ENCODE data around the gene KRTAP9-9.

Gene KRTAP9-9

GRCh38 chr17:41301204-41301790, 46.1 kb downstream of the KRTAP9-9 start:
- Histone ChIP-seq H3K9me3 (ENCODE audit: control insufficient read depth, low read length) (no peaks in the 10 kb centered on the region), H3K18ac (ENCODE audit: low read depth in 1 of 2, low read length in 2 of 2) (no peak overlapping the region), H3K9ac (ENCODE audit: low read length) (no peak overlapping the region), H3K4me2 (ENCODE audit: low read length, poor library complexity, severe bottlenecking) (no peak overlapping the region), H3K23ac (ENCODE audit: low read length in 2 of 2) (no peak overlapping the region), H2BK120ac (ENCODE audit: low read depth, low read length) (no peak overlapping the region), H4K91ac (ENCODE audit: low read length) (no peak overlapping the region), H3K14ac (ENCODE audit: low read length in 2 of 2) (no peak overlapping the region), H3K4me3 (ENCODE audit: insufficient read depth in 1 of 2, low read depth in 1 of 2, low read length in 2 of 2) (no peak overlapping the region), H3K79me1 (replicated peaks; ENCODE audit: low read length, poor library complexity, severe bottlenecking) (no peaks in the 10 kb centered on the region), H3K4ac (ENCODE audit: low read depth in 1 of 2, low read length in 2 of 2) (no peak overlapping the region), H2AFZ (ENCODE audit: low read depth, low read length) (no peak overlapping the region), H3K36me3 (ENCODE audit: control insufficient read depth in 1 of 2, insufficient read depth in 2 of 2, low read depth in 1 of 2, low read length in 2 of 2) (no peaks in the 10 kb centered on the region), H2BK15ac (ENCODE audit: low read depth, poor library complexity, severe bottlenecking) (no peak overlapping the region), H2BK5ac (ENCODE audit: low read depth, low read length, poor library complexity, severe bottlenecking) (no peak overlapping the region), H2AK5ac (ENCODE audit: low read length, severe bottlenecking) (no peak overlapping the region), H3K27me3 (ENCODE audit: control insufficient read depth in 1 of 2, insufficient read depth in 1 of 2, low read length in 2 of 2) (peaks cover 0 to 4% of the 10 kb centered on the region in 2 experiments), H2BK12ac (ENCODE audit: low read length in 2 of 2) (no peak overlapping the region), H4K8ac (ENCODE audit: low read length) (no peak overlapping the region), H3K27ac (ENCODE audit: low read length, poor library complexity, severe bottlenecking) (no peak overlapping the region), H3K4me1 (ENCODE audit: control insufficient read depth, insufficient read depth, low read depth, low read length) (no peaks in the 10 kb centered on the region)
- no peak for DNase-seq
- WGBS = 74% methylated on average over 5 of the region's 5 CpGs

DNA sequence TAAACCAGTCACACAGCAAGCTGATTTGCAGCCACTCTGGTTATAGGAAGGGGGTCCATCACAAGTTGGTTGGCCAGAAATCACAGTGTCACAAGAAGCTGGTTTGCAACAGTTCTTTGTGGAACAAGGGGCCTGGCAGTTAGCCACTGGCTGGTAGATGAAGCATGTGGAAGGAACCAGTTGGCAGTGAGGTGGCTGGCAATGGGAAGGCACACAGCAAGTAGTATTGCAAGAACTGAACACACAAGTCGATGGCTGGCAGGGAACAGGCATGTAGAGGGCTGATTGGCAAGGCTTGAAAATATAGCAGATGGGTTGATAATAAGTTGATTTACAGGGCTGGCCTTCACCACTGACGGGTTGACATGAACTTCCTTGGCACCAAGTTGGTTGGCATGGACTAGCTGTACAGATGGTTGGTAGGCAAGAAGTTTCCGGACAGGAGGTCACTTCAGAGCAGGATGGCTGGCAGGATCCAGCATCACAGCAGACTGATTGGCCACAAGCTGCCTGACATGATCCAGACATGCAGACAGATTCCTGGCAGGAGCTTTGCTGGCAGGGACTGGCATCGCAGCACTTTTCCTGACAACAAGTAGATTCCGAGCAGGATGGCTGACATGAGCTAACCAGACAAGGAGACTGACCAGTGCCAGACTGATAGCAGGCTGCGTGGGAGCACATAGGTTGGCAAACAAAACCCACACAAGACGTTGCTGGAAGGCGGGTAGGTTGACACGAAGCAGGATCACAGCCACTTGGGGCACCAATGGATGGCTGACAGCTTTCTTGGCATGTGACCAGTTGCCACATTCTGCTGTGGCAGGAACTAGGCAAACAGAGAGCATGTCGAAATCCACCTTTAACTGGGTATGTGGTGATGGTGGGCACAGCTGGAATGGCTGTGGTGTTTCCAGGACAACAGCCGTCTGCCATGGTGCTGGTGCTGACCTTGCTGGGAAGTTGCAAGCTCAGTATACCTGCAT, 47.0 kb downstream of the KRTAP9-9 start, which contains the start of gene KRTAP29-1:
TSS of gene KRTAP29-1 (minus strand) at position 936 of the 986 bp plus-strand sequence. CDS start at position 936, 0 bp downstream.
- Histone ChIP-seq H3K4me2 (ENCODE audit: low read length, poor library complexity, severe bottlenecking) (no peak within 1 kb of the TSS), H2BK12ac (ENCODE audit: low read length in 2 of 2) (no peak within 1 kb of the TSS), H2AK5ac (ENCODE audit: low read length, severe bottlenecking) (no peak within 1 kb of the TSS), H3K23ac (ENCODE audit: low read length in 2 of 2) (no peak within 1 kb of the TSS), H2BK15ac (ENCODE audit: low read depth, poor library complexity, severe bottlenecking) (no peak within 1 kb of the TSS), H3K9me3 (ENCODE audit: control insufficient read depth, low read length) (no peaks in the 10 kb centered on the region), H3K27ac (ENCODE audit: low read length, poor library complexity, severe bottlenecking) (no peak within 1 kb of the TSS), H3K27me3 (ENCODE audit: control insufficient read depth in 1 of 2, insufficient read depth in 1 of 2, low read length in 2 of 2) (peaks cover 0 to 9% of the 10 kb centered on the region in 2 experiments), H4K8ac (ENCODE audit: low read length) (no peak within 1 kb of the TSS), H3K4me3 (ENCODE audit: insufficient read depth in 1 of 2, low read depth in 1 of 2, low read length in 2 of 2) (no peak within 1 kb of the TSS), H2BK5ac (ENCODE audit: low read depth, low read length, poor library complexity, severe bottlenecking) (no peak within 1 kb of the TSS), H3K79me1 (replicated peaks; ENCODE audit: low read length, poor library complexity, severe bottlenecking) (no peaks in the 10 kb centered on the region), H2AFZ (ENCODE audit: low read depth, low read length) (no peak within 1 kb of the TSS), H3K14ac (ENCODE audit: low read length in 2 of 2) (peak within 1 kb of the TSS in 1 of 2 experiments; percentile 20), H3K9ac (ENCODE audit: low read length) (no peak within 1 kb of the TSS), H3K4ac (ENCODE audit: low read depth in 1 of 2, low read length in 2 of 2) (no peak within 1 kb of the TSS), H2BK120ac (ENCODE audit: low read depth, low read length) (no peak within 1 kb of the TSS), H3K4me1 (ENCODE audit: control insufficient read depth, insufficient read depth, low read depth, low read length) (no peaks in the 10 kb centered on the region), H3K36me3 (ENCODE audit: control insufficient read depth in 1 of 2, insufficient read depth in 2 of 2, low read depth in 1 of 2, low read length in 2 of 2) (no peaks in the 10 kb centered on the region), H4K91ac (ENCODE audit: low read length) (no peak within 1 kb of the TSS), H3K18ac (ENCODE audit: low read depth in 1 of 2, low read length in 2 of 2) (no peak within 1 kb of the TSS)
- WGBS = 85% methylated on average over 11 of the region's 11 CpGs
- no peak for DNase-seq

GRCh38 chr17:41302981-41303380, 47.8 kb downstream of the KRTAP9-9 start:
- Histone ChIP-seq H3K27ac (ENCODE audit: low read length, poor library complexity, severe bottlenecking) (no peak overlapping the region), H4K91ac (ENCODE audit: low read length) (no peak overlapping the region), H2BK120ac (ENCODE audit: low read depth, low read length) (no peak overlapping the region), H3K79me1 (replicated peaks; ENCODE audit: low read length, poor library complexity, severe bottlenecking) (no peaks in the 10 kb centered on the region), H3K23ac (ENCODE audit: low read length in 2 of 2) (no peak overlapping the region), H3K9ac (ENCODE audit: low read length) (no peak overlapping the region), H3K9me3 (ENCODE audit: control insufficient read depth, low read length) (no peaks in the 10 kb centered on the region), H3K27me3 (ENCODE audit: control insufficient read depth in 1 of 2, insufficient read depth in 1 of 2, low read length in 2 of 2) (peaks cover 0 to 11% of the 10 kb centered on the region in 2 experiments), H3K4me3 (ENCODE audit: insufficient read depth in 1 of 2, low read depth in 1 of 2, low read length in 2 of 2) (no peak overlapping the region), H2BK5ac (ENCODE audit: low read depth, low read length, poor library complexity, severe bottlenecking) (no peak overlapping the region), H2BK15ac (ENCODE audit: low read depth, poor library complexity, severe bottlenecking) (no peak overlapping the region), H2BK12ac (ENCODE audit: low read length in 2 of 2) (no peak overlapping the region), H3K14ac (ENCODE audit: low read length in 2 of 2) (no peak overlapping the region), H3K4me1 (ENCODE audit: control insufficient read depth, insufficient read depth, low read depth, low read length) (peaks cover 3% of the 10 kb centered on the region), H3K18ac (ENCODE audit: low read depth in 1 of 2, low read length in 2 of 2) (no peak overlapping the region), H3K4ac (ENCODE audit: low read depth in 1 of 2, low read length in 2 of 2) (no peak overlapping the region), H3K36me3 (ENCODE audit: control insufficient read depth in 1 of 2, insufficient read depth in 2 of 2, low read depth in 1 of 2, low read length in 2 of 2) (no peaks in the 10 kb centered on the region), H3K4me2 (ENCODE audit: low read length, poor library complexity, severe bottlenecking) (no peak overlapping the region), H2AFZ (ENCODE audit: low read depth, low read length) (no peak overlapping the region), H2AK5ac (ENCODE audit: low read length, severe bottlenecking) (no peak overlapping the region), H4K8ac (ENCODE audit: low read length) (no peak overlapping the region)
- 98% methylated on average over 3 of the region's 4 CpGs for WGBS
- no peak for DNase-seq

DNA sequence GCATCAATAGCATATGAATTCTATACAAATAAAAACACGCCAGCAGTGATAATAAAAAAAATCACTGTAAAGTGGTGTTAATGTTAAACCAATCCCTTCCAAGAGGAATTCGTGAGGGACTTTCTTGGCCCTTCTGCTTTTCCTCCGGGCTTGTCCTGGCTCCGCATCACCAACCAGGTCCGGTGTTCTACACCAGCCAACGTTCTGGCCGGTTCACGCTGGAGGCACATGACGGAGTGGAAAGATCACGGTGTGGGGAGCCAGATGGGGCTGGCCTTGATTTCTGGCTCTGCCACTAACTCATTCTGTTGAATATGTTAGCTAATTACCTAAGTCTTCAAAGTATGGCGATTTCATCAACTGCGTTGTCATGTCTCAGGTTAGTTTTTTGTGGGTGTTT, 48.9 kb downstream of the KRTAP9-9 start:
- H2BK5ac ChIP-seq (ENCODE audit: low read depth, low read length, poor library complexity, severe bottlenecking) = no peak overlapping the region
- no peak overlapping the region for H2AFZ ChIP-seq (ENCODE audit: low read depth, low read length)
- H2BK120ac ChIP-seq (ENCODE audit: low read depth, low read length) = no peak overlapping the region
- H2BK12ac ChIP-seq (ENCODE audit: low read length in 2 of 2) = no peak overlapping the region
- 80% methylated on average over 9 of the region's 12 CpGs for WGBS
- no peak overlapping the region for H3K23ac ChIP-seq (ENCODE audit: low read length in 2 of 2)
- H3K4me1 ChIP-seq (ENCODE audit: control insufficient read depth, insufficient read depth, low read depth, low read length) = peaks cover 13% of the 10 kb centered on the region
- peaks cover 0 to 19% of the 10 kb centered on the region in 2 experiments for H3K27me3 ChIP-seq (ENCODE audit: control insufficient read depth in 1 of 2, insufficient read depth in 1 of 2, low read length in 2 of 2)
- no peak overlapping the region for H4K8ac ChIP-seq (ENCODE audit: low read length)
- no peak overlapping the region for H3K14ac ChIP-seq (ENCODE audit: low read length in 2 of 2)
- H4K91ac ChIP-seq (ENCODE audit: low read length) = no peak overlapping the region
- H3K4ac ChIP-seq (ENCODE audit: low read depth in 1 of 2, low read length in 2 of 2) = no peak overlapping the region
- no peak for DNase-seq
- no peak overlapping the region for H3K27ac ChIP-seq (ENCODE audit: low read length, poor library complexity, severe bottlenecking)
- no peak overlapping the region for H3K18ac ChIP-seq (ENCODE audit: low read depth in 1 of 2, low read length in 2 of 2)
- no peaks in the 10 kb centered on the region for H3K79me1 ChIP-seq (replicated peaks; ENCODE audit: low read length, poor library complexity, severe bottlenecking)
- H2AK5ac ChIP-seq (ENCODE audit: low read length, severe bottlenecking) = no peak overlapping the region
- no peak overlapping the region for H3K4me2 ChIP-seq (ENCODE audit: low read length, poor library complexity, severe bottlenecking)
- no peaks in the 10 kb centered on the region for H3K36me3 ChIP-seq (ENCODE audit: control insufficient read depth in 1 of 2, insufficient read depth in 2 of 2, low read depth in 1 of 2, low read length in 2 of 2)
- no peak overlapping the region for H3K4me3 ChIP-seq (ENCODE audit: insufficient read depth in 1 of 2, low read depth in 1 of 2, low read length in 2 of 2)
- no peak overlapping the region for H3K9ac ChIP-seq (ENCODE audit: low read length)
- no peaks in the 10 kb centered on the region for H3K9me3 ChIP-seq (ENCODE audit: control insufficient read depth, low read length)
- no peak overlapping the region for H2BK15ac ChIP-seq (ENCODE audit: low read depth, poor library complexity, severe bottlenecking)
